GM19324 (cell line): Measurements from ENCODE around the gene RPL38.
"Not testable (repeated sequence)": the region's sequence is repeated elsewhere in the genome, so short reads cannot be mapped to it uniquely, and the experiment has no call there.

Experiments used
- ATAC-seq: cut with Tn5 transposase; IDR thresholded peaks from one replicate; pipeline ENCODE4 v1.9.1; 2021; ENCODE audit warnings: mild to moderate bottlenecking, moderate library complexity; ENCODE audit not compliant: unreplicated experiment, low FRiP score

The RPL38 gene

GRCh38 chr17:74182041-74182723 lies 21.3 kb upstream of the RPL38 start:
- no peak for ATAC-seq

GRCh38 chr17:74183411-74183810 lies 20.1 kb upstream of the RPL38 start:
- no peak for ATAC-seq

- ATAC-seq: no peak
Measured at GRCh38 chr17:74185571-74186185, 17.8 kb upstream of the RPL38 start.

GRCh38 chr17:74186498-74186897 lies 17.0 kb upstream of the RPL38 start:
- ATAC-seq: no peak

GRCh38 chr17:74187761-74188160 lies 15.7 kb upstream of the RPL38 start:
- ATAC-seq: no peak

GRCh38 chr17:74188687-74189086 lies 14.8 kb upstream of the RPL38 start:
- ATAC-seq: not testable (repeated sequence)

GRCh38 chr17:74190154-74190553 lies 13.3 kb upstream of the RPL38 start:
- ATAC-seq: no peak

- ATAC-seq: no peak
Measured at GRCh38 chr17:74190807-74191406, 12.6 kb upstream of the RPL38 start.

- no peak for ATAC-seq
Measured at GRCh38 chr17:74192950-74193781, 10.3 kb upstream of the RPL38 start.

GRCh38 chr17:74194682-74195081 lies 8.8 kb upstream of the RPL38 start:
- ATAC-seq: no peak

- no peak for ATAC-seq
Measured at GRCh38 chr17:74196541-74197317, 6.7 kb upstream of the RPL38 start.

GRCh38 chr17:74197801-74198200 lies 5.7 kb upstream of the RPL38 start:
- ATAC-seq: no peak

- ATAC-seq: no peak
Measured at GRCh38 chr17:74198694-74199093, 4.8 kb upstream of the RPL38 start.

- ATAC-seq: no peak
Measured at GRCh38 chr17:74199306-74200092, 4.0 kb upstream of the RPL38 start.

GRCh38 chr17:74200112-74200511 lies 3.4 kb upstream of the RPL38 start:
- no peak for ATAC-seq

- ATAC-seq: no peak
Measured at GRCh38 chr17:74201250-74201649, 2.2 kb upstream of the RPL38 start.

- no peak for ATAC-seq
Measured at GRCh38 chr17:74201948-74202347, 1.5 kb upstream of the RPL38 start.

- no peak for ATAC-seq
Measured at GRCh38 chr17:74202938-74203337, 540 bp upstream of the RPL38 start.

GRCh38 chr17:74204474-74204873 lies 996 bp downstream of the RPL38 start:
- no peak for ATAC-seq

GRCh38 chr17:74205274-74205673 lies 1.8 kb downstream of the RPL38 start:
- no peak for ATAC-seq
